ENCODE data around the gene NRSN2. TPM values are rescaled to one million over a fixed set of nuclear protein-coding genes. Genes with fewer than 3 reads are reported as not detected.
"Not testable (repeated sequence)": the region's sequence is repeated elsewhere in the genome, so short reads cannot be mapped to it uniquely, and the experiment has no call there.

The NRSN2 gene
- total RNA-seq, 1 experiment from 2014 or later = 1.9 TPM

- POLR2A ChIA-PET = no interaction called here
- Histone ChIP-seq H3K9ac (ENCODE audit: low read length) (no peak overlapping the region), H3K9me2 (ENCODE audit: insufficient read depth) (no peaks in the 10 kb centered on the region), H4K20me1 (ENCODE audit: insufficient read depth) (no peaks in the 10 kb centered on the region), H3K36me3 (ENCODE audit: control insufficient read depth in 1 of 2, insufficient read depth in 2 of 2, low read length in 2 of 2) (no peaks in the 10 kb centered on the region), H3K4me2 (ENCODE audit: low read length) (no peak overlapping the region), H3K27ac (ENCODE audit: low read depth, low read length) (no peak overlapping the region), H3K27me3 (ENCODE audit: insufficient read depth, low read length) (no peaks in the 10 kb centered on the region), H3K4me1 (ENCODE audit: control insufficient read depth in 1 of 2, insufficient read depth in 2 of 2, low read length in 2 of 2) (peaks cover 0 to 14% of the 10 kb centered on the region in 2 experiments; a peak in 3 of 4 replicates), H3K9me3 (ENCODE audit: control insufficient read depth in 1 of 2, insufficient read depth in 1 of 2, low read depth in 1 of 2, low read length in 2 of 2) (no peaks in the 10 kb centered on the region), H2AFZ (ENCODE audit: low read depth, low read length, poor library complexity, severe bottlenecking) (no peak overlapping the region), H3K4me3 (replicated peaks in 1 of 2; ENCODE audit: low read depth in 1 of 2, low read length in 2 of 2) (no peak overlapping the region), H3K79me2 (ENCODE audit: insufficient read depth, low read length) (0 out of 2 replicates have a peak, but pooled peaks cover under 1% of the 10 kb centered on the region)
- RAD21 ChIA-PET (ENCODE audit: low non-redundant PET in 1 of 2, low total read pairs in 2 of 2, uncharacterized antibody in 2 of 2, unreplicated experiment in 2 of 2) = no interaction called here
- no TSS peak for BruUV-seq (replicated peaks)
- CTCF ChIA-PET = no interaction called here
- TF ChIP-seq EZH2phosphoT487 (IDR thresholded peaks at IDR 0.05; ENCODE audit: borderline replicate concordance) = no peak
- TF ChIP-seq SRF (IDR thresholded peaks at IDR 0.05; ENCODE audit: low read depth) = no peak
- no peak for TF ChIP-seq SP1 (IDR thresholded peaks at IDR 0.05; ENCODE audit: low read depth)
- no peak for TF ChIP-seq YY1 (IDR thresholded peaks at IDR 0.05; ENCODE audit: extremely low read depth, insufficient replicate concordance, low read depth, low read length)
- TF ChIP-seq EZH2 (IDR thresholded peaks at IDR 0.05) = no peak
- no peak for TF ChIP-seq EGR1 (IDR thresholded peaks at IDR 0.05; ENCODE audit: low read depth)
- TF ChIP-seq REST (IDR thresholded peaks at IDR 0.05; ENCODE audit: low read depth) = no peak
- no peak for TF ChIP-seq ELF1 (IDR thresholded peaks at IDR 0.05; ENCODE audit: borderline replicate concordance, low read depth)
- TF ChIP-seq ZFX (IDR thresholded peaks at IDR 0.05) = no peak
- TF ChIP-seq ATF3 (IDR thresholded peaks at IDR 0.05) = no peak
- TF ChIP-seq MAX (IDR thresholded peaks at IDR 0.05) = no peak
- no peak for TF ChIP-seq FOSL1 (IDR thresholded peaks at IDR 0.05; ENCODE audit: low read depth)
- DNase-seq (ENCODE audit: low read depth, low spot score) (no peak), ATAC-seq (no peak)
- intact Hi-C loops (cut with micrococcal nuclease) = no loop called here
Measured at GRCh38 chr20:334578-334977, 12.3 kb upstream of the NRSN2 start.

- H3K4me2 ChIP-seq (ENCODE audit: low read length); RAD21 ChIA-PET (ENCODE audit: low non-redundant PET in 1 of 2, low total read pairs in 2 of 2, uncharacterized antibody in 2 of 2, unreplicated experiment in 2 of 2); intact Hi-C loops (cut with micrococcal nuclease); H3K9ac ChIP-seq (ENCODE audit: low read length); H4K20me1 ChIP-seq (ENCODE audit: insufficient read depth); H3K4me1 ChIP-seq (ENCODE audit: control insufficient read depth in 1 of 2, insufficient read depth in 2 of 2, low read length in 2 of 2); BruUV-seq (replicated peaks); H3K27me3 ChIP-seq (ENCODE audit: insufficient read depth, low read length); H3K36me3 ChIP-seq (ENCODE audit: control insufficient read depth in 1 of 2, insufficient read depth in 2 of 2, low read length in 2 of 2); H3K4me3 ChIP-seq (replicated peaks in 1 of 2; ENCODE audit: low read depth in 1 of 2, low read length in 2 of 2); DNase-seq (ENCODE audit: low read depth, low spot score); H3K79me2 ChIP-seq (ENCODE audit: insufficient read depth, low read length); POLR2A ChIA-PET; ATAC-seq; H3K9me3 ChIP-seq (ENCODE audit: control insufficient read depth in 1 of 2, insufficient read depth in 1 of 2, low read depth in 1 of 2, low read length in 2 of 2); H2AFZ ChIP-seq (ENCODE audit: low read depth, low read length, poor library complexity, severe bottlenecking); H3K9me2 ChIP-seq (ENCODE audit: insufficient read depth); H3K27ac ChIP-seq (ENCODE audit: low read depth, low read length); CTCF ChIA-PET: not testable (repeated sequence)
Measured at GRCh38 chr20:336040-336439, 10.9 kb upstream of the NRSN2 start.
